Right lung (tissue), 5 donors: ENCODE measurements around the gene ENOX2. TPM values are rescaled to one million over a fixed set of nuclear protein-coding genes. Genes with fewer than 3 reads are reported as not detected.

Experiments used
- DNase-seq, 2 donors: peaks; one replicate each; pipeline ENCODE4 v3.0.0-alpha.2; 2013
- polyA plus RNA-seq, 5 donors: library from polyadenylated mRNA; unstranded; fragments of 120-200 nt; gene quantifications; one replicate each; pipeline versions ENCODE4 v1.2.1 to v1.2.3, GENCODE V29; 2013; ENCODE audit warnings: inconsistent platforms in 1 of 5, low replicate concordance in 1 of 5; ENCODE audit not compliant: insufficient read length in 5 of 5, insufficient read depth in 1 of 5

Gene ENOX2
- polyA plus RNA-seq, 5 donors, result 1.6 to 10.7 (median 8.8) TPM

- DNase-seq, result no peak
Measured at GRCh38 chrX:130885508-130885907, 17.5 kb downstream of the ENOX2 start.

GRCh38 chrX:130884627-130885026 lies 18.4 kb downstream of the ENOX2 start:
- no peak for DNase-seq

GRCh38 chrX:130879869-130880268 lies 23.1 kb downstream of the ENOX2 start:
- DNase-seq, result no peak

- DNase-seq, result no peak
Measured at GRCh38 chrX:130878350-130879341, 24.4 kb downstream of the ENOX2 start.

GRCh38 chrX:130877892-130878341 lies 25.1 kb downstream of the ENOX2 start:
- DNase-seq, result no peak

GRCh38 chrX:130876226-130876625 lies 26.8 kb downstream of the ENOX2 start:
- DNase-seq, result no peak

GRCh38 chrX:130874751-130875150 lies 28.3 kb downstream of the ENOX2 start:
- no peak for DNase-seq

- DNase-seq, result no peak
Measured at GRCh38 chrX:130869239-130869638, 33.8 kb downstream of the ENOX2 start.

GRCh38 chrX:130861462-130861861 lies 41.5 kb downstream of the ENOX2 start:
- DNase-seq, result no peak

GRCh38 chrX:130857207-130857606 lies 45.8 kb downstream of the ENOX2 start:
- no peak for DNase-seq

- DNase-seq, result no peak
Measured at GRCh38 chrX:130851569-130851968, 51.4 kb downstream of the ENOX2 start.

- DNase-seq, result no peak
Measured at GRCh38 chrX:130848763-130849162, 54.2 kb downstream of the ENOX2 start.

GRCh38 chrX:130846746-130847145 lies 56.3 kb downstream of the ENOX2 start:
- DNase-seq, result no peak

- DNase-seq, result no peak
Measured at GRCh38 chrX:130841776-130842175, 61.2 kb downstream of the ENOX2 start.

- DNase-seq, result no peak
Measured at GRCh38 chrX:130840345-130840744, 62.7 kb downstream of the ENOX2 start.

- DNase-seq, result no peak
Measured at GRCh38 chrX:130836447-130836846, 66.6 kb downstream of the ENOX2 start.

- no peak for DNase-seq
Measured at GRCh38 chrX:130834830-130835229, 68.2 kb downstream of the ENOX2 start.

- DNase-seq, result no peak
Measured at GRCh38 chrX:130834149-130834548, 68.9 kb downstream of the ENOX2 start.

- DNase-seq, result no peak
Measured at GRCh38 chrX:130831347-130831722, 71.7 kb downstream of the ENOX2 start.

GRCh38 chrX:130830599-130831346 lies 72.2 kb downstream of the ENOX2 start:
- no peak for DNase-seq

- no peak for DNase-seq
Measured at GRCh38 chrX:130829526-130830515, 73.2 kb downstream of the ENOX2 start.
